Hematopoietic multipotent progenitor cell (in vitro differentiated cells): ENCODE measurements around the gene ATP5F1D. TPM values are rescaled to one million over a fixed set of nuclear protein-coding genes. Genes with fewer than 3 reads are reported as not detected.

Source experiments
- DNase-seq, 3 donors: peaks; one replicate each; pipeline ENCODE4 v3.0.0-alpha.2; 2011 to 2015; ENCODE audit warnings: low read depth in 2 of 3, low spot score in 2 of 3
- total RNA-seq: library from RNA; depleted of rRNA; stranded (reverse); fragments of >200 nt; gene quantifications from one replicate; pipeline ENCODE4 v1.2.3, GENCODE V29; 2012

ATP5F1D gene
- total RNA-seq, 1 donor = 52.2 TPM

GRCh38 chr19:1256646-1257474, 15.3 kb downstream of the ATP5F1D start:
- no peak for DNase-seq

GRCh38 chr19:1257475-1258162, 16.1 kb downstream of the ATP5F1D start:
- DNase-seq = no peak

DNA sequence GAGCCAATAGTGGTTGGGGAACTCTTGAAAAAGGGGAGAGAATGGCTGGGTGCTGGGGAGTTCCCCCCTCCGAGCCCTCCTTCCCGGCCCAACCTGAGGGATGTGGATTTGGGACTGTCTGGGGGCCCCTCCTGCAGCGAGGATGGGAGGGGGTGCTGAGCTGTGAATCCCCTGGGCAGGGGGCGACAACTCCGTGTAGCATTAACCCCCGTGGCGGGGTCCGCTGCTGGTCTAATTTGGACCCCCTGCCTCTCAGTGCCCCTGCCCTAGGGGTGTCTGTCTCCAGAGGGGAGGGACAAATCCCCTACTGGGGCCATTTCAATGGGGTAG, 16.6 kb downstream of the ATP5F1D start:
- DNase-seq = no peak

GRCh38 chr19:1258707-1259205, 17.2 kb downstream of the ATP5F1D start:
- no peak for DNase-seq

GRCh38 chr19:1259206-1259875, 17.8 kb downstream of the ATP5F1D start:
- peak in 2 of 3 donors; percentile 56 to 68 for DNase-seq

GRCh38 chr19:1259876-1260748, 18.6 kb downstream of the ATP5F1D start:
- peak in 2 of 3 donors; percentile 51 to 57 for DNase-seq

DNA sequence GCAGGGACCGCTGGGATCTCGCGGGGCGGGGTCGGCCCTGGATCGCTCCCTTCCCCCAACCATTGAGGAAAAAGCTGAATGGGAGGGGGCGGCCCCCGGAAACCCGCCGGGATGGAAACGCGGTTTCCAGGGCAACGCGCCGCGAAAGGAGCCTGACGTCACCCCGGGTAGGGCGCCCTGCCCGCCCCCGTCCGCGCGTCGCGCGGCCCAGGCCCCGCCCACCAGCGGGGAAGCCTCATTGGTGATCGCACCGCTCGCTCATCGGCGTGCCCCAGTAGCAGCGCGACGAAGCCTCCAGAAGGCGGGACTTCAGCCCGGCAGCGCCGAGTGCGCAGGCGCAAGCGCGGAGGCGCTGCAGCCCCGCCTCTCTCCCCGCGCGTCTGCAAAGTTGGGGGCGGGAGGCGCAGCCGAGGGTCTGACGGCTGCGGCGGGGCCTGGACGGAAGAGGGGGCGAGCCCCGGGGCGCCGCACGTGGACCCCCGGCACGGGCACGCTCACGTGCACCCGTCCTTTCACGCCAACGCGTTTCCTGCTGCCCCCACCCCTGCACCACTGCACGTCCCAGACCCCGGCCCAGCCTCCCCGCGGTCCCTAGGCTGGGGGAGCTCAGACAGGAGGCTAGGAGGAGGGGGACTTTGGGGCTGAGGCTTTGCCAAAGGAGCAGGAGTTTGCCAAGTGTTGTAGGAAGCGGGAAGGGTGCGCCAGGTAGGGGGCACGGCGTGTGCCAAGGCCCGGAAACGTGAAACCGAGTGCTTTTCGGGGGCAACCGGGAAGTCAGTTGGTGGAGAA, 19.4 kb downstream of the ATP5F1D start:
- DNase-seq = peak; percentile 95 to 97 (median 96)

- peak in 2 of 3 donors; percentile 60 to 73 for DNase-seq
Measured at GRCh38 chr19:1261538-1261797, 19.9 kb downstream of the ATP5F1D start.

GRCh38 chr19:1261798-1262622, 20.5 kb downstream of the ATP5F1D start:
- no peak for DNase-seq

DNA sequence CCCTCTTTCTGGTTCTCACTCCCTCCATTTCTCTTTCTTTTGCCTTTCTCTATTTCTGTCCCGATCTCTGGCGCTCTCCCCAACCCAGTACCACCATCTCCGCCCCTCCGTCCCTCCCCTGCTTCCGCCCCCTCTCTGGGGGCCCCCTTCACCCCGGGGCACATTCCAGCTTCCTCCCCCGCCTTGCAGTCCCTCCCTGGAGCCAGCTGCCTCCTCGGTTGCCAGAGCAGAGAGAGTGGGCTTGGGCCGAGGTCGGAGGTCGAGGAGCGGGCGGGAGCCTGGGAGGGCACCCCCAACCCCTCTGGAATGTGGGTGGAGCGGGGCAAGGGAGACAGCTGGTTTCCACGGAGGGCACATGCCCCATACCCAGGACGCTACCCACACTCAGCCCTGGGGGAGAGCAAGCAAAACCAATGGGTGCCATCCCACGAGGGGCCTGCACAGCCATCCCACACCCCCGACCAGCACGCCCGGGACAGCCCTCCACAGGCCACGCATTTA, 21.1 kb downstream of the ATP5F1D start:
- no peak for DNase-seq

- DNase-seq = no peak
Measured at GRCh38 chr19:1263188-1263587, 21.6 kb downstream of the ATP5F1D start.

DNA sequence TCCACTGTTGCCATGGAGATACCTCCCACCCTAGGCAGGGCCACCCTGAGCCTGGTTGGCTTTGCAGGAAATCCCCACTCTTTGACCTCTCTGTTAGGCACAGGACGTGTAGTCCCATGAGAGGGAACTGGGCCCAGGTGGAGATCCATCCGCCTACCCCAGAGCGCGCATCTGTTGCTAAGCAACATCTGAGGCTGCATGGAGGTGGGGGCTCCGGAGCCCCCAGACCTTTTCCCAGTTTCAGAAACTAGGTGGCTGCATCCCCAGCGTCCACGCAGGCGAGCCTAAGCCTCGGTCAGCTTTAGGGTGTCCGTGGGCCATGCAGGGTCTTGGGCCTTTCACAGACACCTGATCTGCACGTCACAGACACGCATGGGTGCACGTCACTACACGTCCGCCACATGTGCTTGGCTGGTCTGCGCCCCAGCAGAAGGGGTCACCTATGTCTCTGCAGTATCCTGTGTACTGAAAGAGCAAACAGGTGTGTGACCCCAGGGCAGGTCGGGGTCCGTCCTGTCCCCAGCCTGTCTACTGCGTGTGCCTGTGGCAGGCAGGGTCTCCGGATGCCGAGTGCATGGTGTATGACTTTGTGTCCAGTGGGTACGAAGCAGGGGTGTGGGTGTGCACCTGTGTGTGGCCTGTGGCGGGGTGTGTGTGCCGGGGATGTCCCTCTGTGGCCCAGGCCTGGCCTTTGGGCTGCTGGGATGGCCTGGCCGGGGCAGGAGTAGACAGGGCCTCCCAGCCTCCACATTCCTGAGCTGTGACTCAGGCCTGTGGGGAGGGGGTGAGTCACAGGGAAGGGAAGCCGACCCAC, 23.5 kb downstream of the ATP5F1D start:
- DNase-seq = no peak

GRCh38 chr19:1265615-1266128, 24.1 kb downstream of the ATP5F1D start:
- peak in 2 of 3 donors; percentile 56 to 86 for DNase-seq

GRCh38 chr19:1266129-1266915, 24.8 kb downstream of the ATP5F1D start:
- DNase-seq = peak; percentile 70 to 72 (median 70)

- peak in 2 of 3 donors; percentile 57 to 73 for DNase-seq
Measured at GRCh38 chr19:1266916-1267476, 25.4 kb downstream of the ATP5F1D start.

DNA sequence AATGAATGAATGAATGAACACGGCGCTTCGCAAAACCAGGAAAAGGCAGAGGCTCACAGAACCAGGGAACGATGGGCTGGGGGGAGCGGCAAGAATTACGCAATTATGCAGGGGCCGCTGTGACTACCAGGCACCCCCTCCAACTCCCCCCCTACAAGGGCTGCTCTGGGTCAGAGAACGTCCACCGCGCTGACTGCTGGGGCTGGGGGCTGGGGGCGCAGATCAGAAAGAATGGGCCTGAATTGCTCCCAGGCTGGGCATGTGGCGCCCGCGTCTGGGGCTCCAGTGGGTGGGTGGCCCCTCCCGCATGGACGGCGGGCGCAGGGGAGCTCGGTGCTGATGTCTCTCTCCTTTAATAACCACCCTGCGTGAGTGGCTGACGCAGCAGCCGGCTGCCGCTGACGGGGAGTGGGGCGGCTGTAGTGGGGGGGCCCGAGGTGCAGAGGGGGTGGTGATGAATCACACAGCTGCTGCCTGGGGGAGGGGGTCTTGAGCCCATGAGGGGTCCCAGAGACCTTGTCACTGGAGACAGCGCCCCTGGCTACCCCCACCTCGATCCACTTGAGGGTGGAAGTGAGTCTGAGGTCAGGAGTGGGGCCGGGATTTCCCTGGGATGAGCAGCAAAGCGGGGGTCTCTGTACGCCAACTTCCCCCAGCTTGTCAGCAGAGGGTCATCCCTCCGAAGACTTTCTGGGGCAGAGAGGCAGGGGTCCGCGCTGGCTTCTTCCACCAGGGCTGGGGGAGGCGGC, 26.1 kb downstream of the ATP5F1D start:
- DNase-seq = no peak
